Head of caudate nucleus (tissue), 42 donors: Measurements from ENCODE around the gene DHX35.
A peak's percentile ranks its signal among the peaks of the same experiment; 100 is the strongest.

ENCODE experiments used
- DNase-seq, 42 donors: peaks; one replicate each; pipeline versions ENCODE4 v3.0.0 to v3.0.0-alpha.2; 2020 to 2021; ENCODE audit warnings: mixed read lengths in 7 of 42
- intact Hi-C: fragments of 100-400 bp; cut with DNase I; formaldehyde crosslinking; loops from one replicate; pipeline ENCODE4 v1.15.0; 2022

The DHX35 gene

DNA sequence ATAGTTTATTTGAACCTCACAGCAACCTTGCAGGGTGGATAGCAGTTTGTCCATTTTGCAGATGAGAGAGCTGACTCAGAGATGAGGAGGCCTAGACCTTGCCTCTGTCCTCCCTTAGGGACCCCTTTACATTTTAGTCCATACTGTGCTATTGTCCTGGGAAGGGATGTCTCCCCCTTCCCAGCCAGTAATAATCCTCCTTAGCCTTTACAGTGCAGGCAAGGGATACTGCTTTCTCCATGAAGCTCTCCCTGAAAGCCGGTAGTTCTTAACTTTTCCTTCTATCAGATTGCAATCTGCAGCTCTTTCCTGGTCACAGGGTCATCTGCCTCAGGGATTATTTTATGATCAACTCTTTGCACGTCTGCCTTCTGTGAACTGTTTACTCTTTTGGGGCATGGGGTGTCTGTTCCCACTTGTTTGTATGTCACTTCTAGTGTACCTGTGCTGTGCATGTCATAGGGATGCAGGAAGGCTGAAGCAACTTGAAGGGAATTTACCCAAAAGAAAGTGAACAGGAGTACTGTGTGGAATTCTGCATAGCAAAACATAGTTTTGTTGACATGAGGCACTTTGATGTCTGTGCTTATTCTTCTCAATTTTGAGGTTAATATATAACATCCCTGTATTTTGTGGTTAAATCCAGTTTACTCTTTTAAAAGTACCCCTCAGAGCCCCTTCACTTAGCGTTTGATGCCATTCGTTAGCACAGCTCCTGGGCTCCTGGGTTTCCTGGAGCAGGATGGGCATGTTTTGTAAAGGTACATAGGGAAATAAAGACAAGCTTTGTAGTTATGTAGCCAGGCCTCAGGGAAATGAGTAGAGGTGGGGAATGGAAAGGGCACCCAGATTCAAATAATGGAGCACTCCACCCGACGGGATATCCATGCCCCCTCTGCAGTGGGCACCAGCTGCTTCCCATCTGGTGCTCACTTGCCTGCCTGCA lies 38.1 kb downstream of the DHX35 start:
- intact Hi-C loops: no loop called here
- no peak for DNase-seq

DNA sequence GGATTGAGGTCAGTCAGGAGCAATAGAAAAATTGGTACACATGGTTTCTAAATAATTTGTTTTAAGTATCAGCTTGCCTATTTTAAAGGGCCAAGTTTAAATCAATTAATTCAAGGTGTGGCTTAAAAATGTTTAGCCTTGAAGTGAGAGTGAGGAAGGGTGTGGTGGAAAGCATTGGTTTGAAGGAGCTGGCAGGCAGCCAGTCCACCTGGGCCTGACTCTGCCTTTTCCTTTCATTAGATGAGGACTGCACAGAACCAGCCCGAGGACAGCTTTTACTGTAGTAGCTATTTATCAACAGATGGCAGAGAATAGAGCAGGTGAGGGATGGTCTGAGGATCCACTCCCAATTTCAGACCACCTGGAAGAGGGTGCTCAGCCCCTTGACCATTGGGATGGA lies 42.4 kb downstream of the DHX35 start:
- intact Hi-C loops: no loop called here
- DNase-seq: no peak

DNA sequence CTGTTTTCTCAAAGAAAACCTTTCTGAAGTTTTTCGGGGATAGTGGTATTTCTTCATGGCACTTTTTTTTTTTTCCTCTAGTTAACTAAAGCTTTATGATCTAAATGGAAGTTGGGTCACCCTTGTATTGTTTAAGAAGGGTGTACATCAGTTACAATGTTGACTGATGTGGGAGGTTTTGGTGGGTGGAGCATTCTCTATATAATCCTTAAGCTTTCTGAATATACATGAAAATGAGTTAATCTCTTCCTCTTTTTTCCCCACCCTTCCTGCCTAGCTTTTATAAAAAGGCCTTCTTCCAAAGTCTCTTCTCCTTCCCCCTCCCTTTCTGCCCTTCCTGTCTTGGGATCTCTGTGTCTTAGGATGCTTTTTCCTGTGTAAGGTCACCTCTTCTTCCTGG lies 47.2 kb downstream of the DHX35 start:
- intact Hi-C loops: no loop called here

GRCh38 chr20:39010496-39010895 lies 48.4 kb downstream of the DHX35 start:
- DNase-seq: no peak
- intact Hi-C loops: no loop called here

More for the DNA sequence above, 47.2 kb downstream of the DHX35 start:
- no peak for DNase-seq

GRCh38 chr20:39013662-39014109 lies 51.5 kb downstream of the DHX35 start:
- intact Hi-C loops: no loop called here
- no peak for DNase-seq

- DNase-seq: no peak
- intact Hi-C loops: no loop called here
These were observed 53.9 kb downstream of the DHX35 start for GRCh38 chr20:39016041-39016440.

DNA sequence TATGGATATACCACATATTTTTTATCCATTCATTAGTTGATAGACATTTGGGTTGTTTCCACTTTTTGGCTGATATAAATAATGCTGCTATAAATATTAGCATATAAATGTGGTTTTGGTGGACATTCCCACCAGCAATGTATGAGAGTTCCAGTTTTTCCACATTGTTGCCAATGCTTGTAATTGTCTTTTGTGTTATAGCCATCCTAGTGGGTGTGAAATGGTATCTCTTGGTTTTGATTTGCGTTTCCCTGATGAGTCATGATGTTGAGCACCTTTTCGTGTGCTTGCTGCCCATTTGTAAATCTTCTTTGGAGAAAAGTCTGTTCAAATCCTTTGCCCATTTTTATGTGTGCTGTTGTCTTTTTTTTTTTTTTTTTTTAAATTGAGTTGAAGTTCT lies 54.4 kb downstream of the DHX35 start:
- intact Hi-C loops: no loop called here
- DNase-seq: no peak

- no peak for DNase-seq
- intact Hi-C loops: no loop called here
These were observed 56.9 kb downstream of the DHX35 start for GRCh38 chr20:39019027-39019426.

DNA sequence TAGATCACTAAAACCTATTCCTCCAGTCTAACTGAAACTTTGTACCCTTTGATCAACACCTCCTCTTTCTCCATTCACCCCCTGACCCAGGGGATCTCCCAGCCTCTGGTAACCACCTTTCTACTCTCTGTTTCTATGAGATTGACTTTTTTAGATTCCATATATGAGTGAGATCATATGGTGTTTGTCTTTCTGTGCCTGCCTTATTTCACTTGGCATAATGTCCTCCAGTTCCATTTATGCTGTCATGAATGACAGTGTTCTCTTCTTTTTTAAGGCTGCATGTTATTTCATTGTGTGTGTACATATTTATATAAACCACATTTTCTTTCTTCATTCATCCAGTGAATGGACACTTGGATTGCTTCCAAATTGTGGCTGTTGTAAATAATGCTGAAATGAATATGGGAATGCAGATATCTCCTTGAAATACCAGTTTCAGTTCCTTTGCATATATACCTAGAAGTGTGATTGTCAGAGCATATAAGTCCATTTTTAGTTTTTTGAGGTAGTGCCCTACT lies 57.7 kb downstream of the DHX35 start:
- no peak for DNase-seq
- intact Hi-C loops: no loop called here

DNA sequence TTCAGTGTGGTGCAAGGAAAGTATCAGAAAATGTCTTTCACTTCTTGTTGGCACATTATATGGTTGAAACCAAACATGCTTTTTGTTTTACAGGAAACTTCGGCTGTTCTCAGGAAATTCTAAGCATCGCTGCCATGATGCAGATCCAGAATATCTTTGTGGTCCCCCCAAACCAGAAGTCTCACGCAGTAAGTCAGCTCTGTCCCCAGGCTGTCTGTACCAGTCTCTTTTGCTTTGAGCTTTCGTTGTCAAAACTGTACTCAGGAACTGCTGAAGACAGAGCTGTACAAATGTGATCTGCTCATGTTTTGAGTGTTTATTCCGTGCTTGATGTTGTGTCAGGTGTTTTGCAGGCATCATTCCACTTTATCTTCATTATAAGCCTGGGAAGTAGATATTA lies 59.6 kb downstream of the DHX35 start:
- DNase-seq: no peak

GRCh38 chr20:39025883-39026282 lies 63.7 kb downstream of the DHX35 start:
- intact Hi-C loops: no loop called here
- DNase-seq: no peak

More for the DNA sequence above, 59.6 kb downstream of the DHX35 start:
- intact Hi-C loops: no loop called here

DNA sequence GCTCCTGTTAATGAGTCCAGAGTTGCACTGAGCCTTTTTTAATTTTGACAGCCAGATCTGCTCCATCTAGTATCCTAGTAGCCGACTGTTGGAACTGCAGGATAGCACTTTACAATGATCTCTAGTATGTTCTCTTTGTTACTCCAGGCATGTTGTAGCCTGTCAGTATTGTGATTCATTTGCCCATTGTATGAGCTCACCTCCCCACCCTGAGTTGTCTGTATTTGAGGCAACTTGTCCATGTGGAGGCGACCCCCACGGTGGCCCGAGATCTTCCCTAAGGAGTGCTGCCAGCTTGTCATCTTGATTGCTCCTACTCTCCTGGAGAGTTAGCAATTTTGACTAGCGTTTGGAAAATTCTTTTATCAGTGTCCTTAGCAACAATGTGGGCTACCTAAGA lies 67.2 kb downstream of the DHX35 start:
- no peak for DNase-seq
- intact Hi-C loops: no loop called here

- intact Hi-C loops: no loop called here
- DNase-seq: no peak
These were observed 70.9 kb downstream of the DHX35 start for GRCh38 chr20:39032997-39033396.

- intact Hi-C loops: no loop called here
- peak in 1 of 42 donors; percentile 27 for DNase-seq
These were observed 73.9 kb downstream of the DHX35 start for GRCh38 chr20:39036011-39036410.

GRCh38 chr20:39036851-39037250 lies 74.7 kb downstream of the DHX35 start:
- intact Hi-C loops: no loop called here
- no peak for DNase-seq

GRCh38 chr20:39038047-39038446 lies 75.9 kb downstream of the DHX35 start:
- DNase-seq: no peak
- intact Hi-C loops: no loop called here

- DNase-seq: peak in 1 of 42 donors; percentile 18
- intact Hi-C loops: no loop called here
These were observed 76.4 kb downstream of the DHX35 start for GRCh38 chr20:39038495-39038894.

- no peak for DNase-seq
- intact Hi-C loops: no loop called here
These were observed 77.1 kb downstream of the DHX35 start for GRCh38 chr20:39039261-39039660.

DNA sequence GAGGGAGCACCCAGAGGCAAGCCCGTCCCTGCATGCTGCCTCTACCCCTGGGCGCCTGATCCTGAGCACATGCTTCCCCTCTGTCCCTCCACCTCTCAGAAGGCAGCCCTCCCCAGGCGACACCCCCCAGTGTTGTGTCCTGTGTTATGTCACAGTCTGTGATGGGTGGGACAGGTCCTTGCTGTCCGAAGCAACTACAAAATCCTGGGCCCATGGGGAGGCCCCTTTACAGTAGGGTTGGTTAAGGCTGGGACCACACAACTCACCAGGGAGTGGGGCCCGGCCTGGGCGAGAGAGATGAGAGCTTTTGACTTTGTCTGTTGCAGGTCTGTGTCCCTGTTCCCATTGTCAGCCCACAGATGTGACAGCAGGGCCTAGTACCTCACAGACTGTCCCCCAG lies 78.0 kb downstream of the DHX35 start:
- DNase-seq: no peak
- intact Hi-C loops: no loop called here

DNA sequence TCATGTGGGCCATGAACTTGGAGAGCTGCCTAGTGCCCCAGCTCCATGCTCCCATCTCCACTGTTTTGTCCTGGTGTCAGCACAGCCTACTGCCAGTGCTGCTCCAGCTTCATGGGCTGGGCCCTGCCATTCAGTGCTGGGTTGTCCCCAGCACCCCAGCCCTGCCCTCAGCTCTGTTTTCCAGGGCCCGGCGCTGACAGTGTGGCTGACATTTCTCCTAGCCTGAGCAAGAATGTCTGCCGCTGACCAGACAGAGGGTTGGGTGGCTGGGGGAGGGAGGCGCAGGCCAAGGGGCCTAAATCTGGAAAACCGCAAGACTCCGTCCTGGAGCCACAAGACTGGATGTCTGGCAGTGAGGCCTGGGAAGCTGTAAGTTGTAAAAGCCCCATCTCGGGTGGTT lies 78.9 kb downstream of the DHX35 start:
- no peak for DNase-seq
- intact Hi-C loops: no loop called here
